Spinal cord (tissue), 10 donors: ENCODE results near the gene CASK. TPM values are rescaled to one million over a fixed set of nuclear protein-coding genes. Genes with fewer than 3 reads are reported as not detected.

Experiments
- DNase-seq, 6 donors: peaks; one replicate each; pipeline versions ENCODE4 v3.0.0 to v3.0.0-alpha.2; 2013 to 2015; ENCODE audit warnings: low spot score in 6 of 6, low read depth in 4 of 6
- H3K27ac ChIP-seq: one replicate; pipeline ENCODE4 v1.5.1; 2013; ENCODE audit warnings: low read depth, low read length, control low read depth
- H3K27me3 ChIP-seq: one replicate; pipeline ENCODE4 v1.6.1; 2013; ENCODE audit warnings: low read length; ENCODE audit not compliant: control insufficient read depth, insufficient read depth
- H3K36me3 ChIP-seq: one replicate; pipeline ENCODE4 v1.6.1; 2013; ENCODE audit warnings: low read length; ENCODE audit not compliant: control insufficient read depth, insufficient read depth
- H3K4me1 ChIP-seq: one replicate; pipeline ENCODE4 v1.6.1; 2013; ENCODE audit warnings: low read length; ENCODE audit not compliant: control insufficient read depth, insufficient read depth
- H3K4me3 ChIP-seq: one replicate; pipeline ENCODE4 v1.5.1; 2013; ENCODE audit warnings: low read depth, low read length, control low read depth
- H3K9me3 ChIP-seq: one replicate; pipeline ENCODE4 v1.6.1; 2013; ENCODE audit warnings: low read length; ENCODE audit not compliant: control insufficient read depth, insufficient read depth
- WGBS: methylation state at CpG from one replicate; pipeline ENCODE4 v1.1.5; 2013; ENCODE audit warnings: missing lambda C conversion rate; ENCODE audit not compliant: insufficient coverage; 5-methylcytosine and 5-hydroxymethylcytosine counted together
- polyA plus RNA-seq, 2 donors: library from polyadenylated mRNA; unstranded; fragments of 120-200 nt; gene quantifications; one replicate each; pipeline ENCODE4 v1.2.1, GENCODE V29; 2013; ENCODE audit not compliant: insufficient read length in 2 of 2
- total RNA-seq, 2 donors: library from RNA; depleted of rRNA in 1 of 2; stranded (reverse); fragments of 120-200 nt in 1 of 2; fragments of >200 nt in 1 of 2; gene quantifications; one replicate each; pipeline versions ENCODE4 v1.2.3 to v1.2.4, GENCODE V29; 2013 to 2014
- donor health status: healthy.

Gene CASK
- total and polyA plus RNA-seq, 4 donors = 45.0 to 91.1 (median 57.9) TPM

DNA sequence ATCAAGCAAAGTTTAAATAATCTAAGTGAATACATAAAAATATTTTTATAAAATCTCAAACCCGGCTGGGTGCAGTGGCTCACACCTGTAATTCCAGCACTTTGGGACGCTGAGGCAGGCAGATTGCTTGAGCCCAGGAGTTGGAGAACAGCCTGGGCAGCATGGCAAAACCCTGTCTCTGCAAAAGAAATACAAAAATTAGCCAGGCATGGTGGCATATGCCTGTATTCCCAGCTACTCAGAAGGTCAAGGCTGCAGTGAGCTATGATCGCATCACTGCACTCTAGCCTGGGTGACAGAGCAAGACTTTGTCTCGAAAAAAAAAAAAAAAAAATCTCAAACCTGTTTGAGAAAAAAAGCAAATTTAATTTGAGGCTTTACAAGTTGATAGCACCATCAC is 331.4 kb downstream of the CASK start:
- H3K4me1 ChIP-seq = no peaks in the 10 kb centered on the region
- 81% methylated on average over 3 of the region's 4 CpGs for WGBS
- no peak overlapping the region for H3K4me3 ChIP-seq
- no peaks in the 10 kb centered on the region for H3K9me3 ChIP-seq
- no peaks in the 10 kb centered on the region for H3K36me3 ChIP-seq
- DNase-seq = no peak
- H3K27ac ChIP-seq = no peak overlapping the region
- peaks cover 5% of the 10 kb centered on the region for H3K27me3 ChIP-seq

DNA sequence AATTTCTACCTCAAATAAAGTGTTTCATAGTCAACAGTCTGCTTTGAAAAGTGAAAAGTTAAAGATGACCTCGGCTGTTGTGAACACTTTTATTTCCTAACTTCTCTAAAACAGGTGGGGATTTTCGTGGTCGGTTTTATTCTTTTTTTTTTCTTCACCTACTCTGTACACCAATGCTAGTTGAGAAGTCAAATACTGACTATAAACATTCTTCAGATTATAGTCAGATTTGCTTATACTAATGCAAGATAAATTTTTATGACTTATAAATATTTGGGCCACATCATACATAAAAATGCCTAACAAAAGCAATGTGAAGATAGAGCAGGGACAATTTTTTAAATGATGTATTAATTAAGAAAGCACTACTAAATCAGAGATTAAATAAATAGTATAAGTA is 332.7 kb downstream of the CASK start:
- H3K27me3 ChIP-seq = peaks cover 5% of the 10 kb centered on the region
- no CpG with 5 or more reads among the region's 3 CpGs for WGBS

GRCh38 chrX:41589634-41590270 is 333.6 kb downstream of the CASK start:
- H3K27me3 ChIP-seq = peaks cover 4% of the 10 kb centered on the region
- no peaks in the 10 kb centered on the region for H3K36me3 ChIP-seq
- no peaks in the 10 kb centered on the region for H3K4me1 ChIP-seq
- peak overlapping the region; percentile 57 for H3K27ac ChIP-seq
- peak in 3 of 6 donors; percentile 2 to 40 (median 6) for DNase-seq
- no peak overlapping the region for H3K4me3 ChIP-seq
- no peaks in the 10 kb centered on the region for H3K9me3 ChIP-seq
- WGBS = 33% methylated on average over 3 of the region's 5 CpGs

More for the DNA sequence above, 332.7 kb downstream of the CASK start:
- no peak overlapping the region for H3K27ac ChIP-seq
- H3K9me3 ChIP-seq = no peaks in the 10 kb centered on the region
- no peak for DNase-seq
- no peaks in the 10 kb centered on the region for H3K36me3 ChIP-seq
- H3K4me1 ChIP-seq = no peaks in the 10 kb centered on the region
- H3K4me3 ChIP-seq = no peak overlapping the region

GRCh38 chrX:41588271-41588670 is 335.1 kb downstream of the CASK start:
- H3K4me1 ChIP-seq = no peaks in the 10 kb centered on the region
- H3K4me3 ChIP-seq = no peak overlapping the region
- H3K27ac ChIP-seq = no peak overlapping the region
- WGBS = 67% methylated on average over 1 of the region's 4 CpGs
- peaks cover 4% of the 10 kb centered on the region for H3K27me3 ChIP-seq
- DNase-seq = no peak
- H3K36me3 ChIP-seq = no peaks in the 10 kb centered on the region
- no peaks in the 10 kb centered on the region for H3K9me3 ChIP-seq

GRCh38 chrX:41580423-41581064 is 342.8 kb downstream of the CASK start:
- no peak for DNase-seq
- Histone ChIP-seq H3K36me3 (no peaks in the 10 kb centered on the region), H3K4me3 (no peak overlapping the region), H3K27ac (no peak overlapping the region), H3K27me3 (peaks cover 2% of the 10 kb centered on the region), H3K9me3 (no peaks in the 10 kb centered on the region), H3K4me1 (no peaks in the 10 kb centered on the region)
- no CpG with 5 or more reads among the region's 6 CpGs for WGBS

- Histone ChIP-seq H3K36me3 (no peaks in the 10 kb centered on the region), H3K4me1 (no peaks in the 10 kb centered on the region), H3K9me3 (no peaks in the 10 kb centered on the region), H3K27ac (no peak overlapping the region), H3K27me3 (peaks cover 2% of the 10 kb centered on the region), H3K4me3 (no peak overlapping the region)
- DNase-seq = no peak
- no CpG with 5 or more reads among the region's 3 CpGs for WGBS
Measured at GRCh38 chrX:41563876-41564275, 359.5 kb downstream of the CASK start.

GRCh38 chrX:41561045-41561444 is 362.3 kb downstream of the CASK start:
- Histone ChIP-seq H3K4me1 (no peaks in the 10 kb centered on the region), H3K27ac (peak overlapping the region; percentile 33), H3K36me3 (no peaks in the 10 kb centered on the region), H3K9me3 (no peaks in the 10 kb centered on the region), H3K27me3 (peaks cover 4% of the 10 kb centered on the region), H3K4me3 (no peak overlapping the region)
- 80% methylated on average over 1 of the region's 2 CpGs for WGBS
- DNase-seq = peak in 1 of 6 donors; percentile 6

DNA sequence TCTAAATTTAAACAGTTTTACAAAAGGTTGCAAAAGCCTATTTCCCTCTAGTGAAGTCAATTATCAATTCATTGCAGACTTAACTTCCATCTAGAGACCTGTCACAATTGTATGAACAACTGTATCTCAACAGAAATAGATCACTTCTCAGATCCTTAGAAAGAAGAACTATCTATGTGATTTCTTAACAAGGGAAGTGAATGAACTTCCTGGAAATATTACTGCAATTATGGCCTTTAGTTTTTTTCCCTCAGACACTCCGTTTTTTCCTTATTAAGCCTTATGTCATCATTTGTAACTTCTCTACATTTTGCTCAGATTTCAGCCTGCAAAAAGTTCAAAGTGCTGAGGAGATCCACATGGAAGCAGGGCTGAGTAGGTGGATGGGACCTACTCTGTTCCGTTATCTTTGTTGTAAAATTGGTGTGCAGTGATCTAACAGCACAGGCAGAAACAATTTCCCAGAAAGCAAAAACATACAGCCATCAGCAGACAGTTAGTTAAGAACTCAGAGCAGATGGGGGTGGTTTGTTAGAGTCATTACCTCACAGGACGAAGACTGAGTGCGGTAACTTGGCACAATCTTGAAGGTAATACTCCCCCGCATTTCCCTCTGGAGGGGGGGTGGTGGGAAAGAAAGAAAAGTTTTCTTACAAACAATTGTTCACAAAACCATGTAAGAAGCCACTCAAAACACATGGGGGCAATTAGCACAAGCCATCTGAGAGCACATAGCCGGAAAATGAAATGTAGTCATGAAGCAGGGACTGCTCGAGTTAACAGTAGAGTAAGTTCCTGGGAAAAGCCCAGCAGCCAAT is 363.9 kb downstream of the CASK start:
- H3K27me3 ChIP-seq = peaks cover 4% of the 10 kb centered on the region
- H3K4me3 ChIP-seq = no peak overlapping the region
- peak overlapping the region; percentile 26 for H3K27ac ChIP-seq
- no peaks in the 10 kb centered on the region for H3K9me3 ChIP-seq
- WGBS = 40% methylated on average over 1 of the region's 7 CpGs
- no peaks in the 10 kb centered on the region for H3K4me1 ChIP-seq
- no peaks in the 10 kb centered on the region for H3K36me3 ChIP-seq
- DNase-seq = peak in 2 of 6 donors; percentile 4 to 12

GRCh38 chrX:41558531-41558930 is 364.8 kb downstream of the CASK start:
- no peak overlapping the region for H3K4me3 ChIP-seq
- H3K27me3 ChIP-seq = peaks cover 6% of the 10 kb centered on the region
- no peaks in the 10 kb centered on the region for H3K9me3 ChIP-seq
- no CpG with 5 or more reads among the region's 2 CpGs for WGBS
- H3K36me3 ChIP-seq = no peaks in the 10 kb centered on the region
- peak in 3 of 6 donors; percentile 6 to 39 (median 21) for DNase-seq
- no peak overlapping the region for H3K27ac ChIP-seq
- no peaks in the 10 kb centered on the region for H3K4me1 ChIP-seq
